Measurements from ENCODE around the gene DGKI. TPM values are rescaled to one million over a fixed set of nuclear protein-coding genes. Genes with fewer than 3 reads are reported as not detected.

The DGKI gene
- total and polyA plus RNA-seq, 8 donors: under 0.01 to 5.1 (median 0.20) TPM; not detected in 3

DNA sequence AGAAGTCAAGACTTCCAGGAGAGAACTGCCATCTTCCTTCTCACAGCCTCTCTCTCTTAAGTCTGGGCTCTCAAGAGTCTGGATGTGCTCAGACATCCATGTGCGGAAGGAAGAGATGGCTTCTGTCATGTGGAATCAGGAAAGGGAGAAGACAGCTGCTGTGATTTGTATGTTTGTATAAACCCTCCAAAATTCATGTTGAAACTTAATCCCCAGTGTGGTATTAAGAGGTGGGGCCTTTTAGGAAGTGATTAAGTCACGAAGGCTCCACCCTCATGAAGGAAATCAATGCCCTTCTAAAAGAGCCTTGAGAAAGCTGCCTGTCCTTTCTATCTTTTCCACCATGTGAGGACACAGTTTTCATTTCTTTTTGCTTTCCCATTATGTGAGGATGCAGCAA is 429.3 kb downstream of the DGKI start:
- intact Hi-C loops (cut with DNase I; ENCODE audit: low total_unique reads): no loop called here
- Histone ChIP-seq H3K4me3 (no peak overlapping the region), H3K4me1 (peaks cover 0 to 3% (median 0%) of the 10 kb centered on the region in 4 donors), H3K36me3 (no peaks in the 10 kb centered on the region), H3K27ac (no peak overlapping the region), H3K27me3 (no peaks in the 10 kb centered on the region), H3K9me3 (no peaks in the 10 kb centered on the region)
- 62 to 76% (median 72%) methylated on average over 2 of the region's 2 CpGs for WGBS, 5 donors
- no peak for DNase-seq
- TF ChIP-seq, protein P1, sequence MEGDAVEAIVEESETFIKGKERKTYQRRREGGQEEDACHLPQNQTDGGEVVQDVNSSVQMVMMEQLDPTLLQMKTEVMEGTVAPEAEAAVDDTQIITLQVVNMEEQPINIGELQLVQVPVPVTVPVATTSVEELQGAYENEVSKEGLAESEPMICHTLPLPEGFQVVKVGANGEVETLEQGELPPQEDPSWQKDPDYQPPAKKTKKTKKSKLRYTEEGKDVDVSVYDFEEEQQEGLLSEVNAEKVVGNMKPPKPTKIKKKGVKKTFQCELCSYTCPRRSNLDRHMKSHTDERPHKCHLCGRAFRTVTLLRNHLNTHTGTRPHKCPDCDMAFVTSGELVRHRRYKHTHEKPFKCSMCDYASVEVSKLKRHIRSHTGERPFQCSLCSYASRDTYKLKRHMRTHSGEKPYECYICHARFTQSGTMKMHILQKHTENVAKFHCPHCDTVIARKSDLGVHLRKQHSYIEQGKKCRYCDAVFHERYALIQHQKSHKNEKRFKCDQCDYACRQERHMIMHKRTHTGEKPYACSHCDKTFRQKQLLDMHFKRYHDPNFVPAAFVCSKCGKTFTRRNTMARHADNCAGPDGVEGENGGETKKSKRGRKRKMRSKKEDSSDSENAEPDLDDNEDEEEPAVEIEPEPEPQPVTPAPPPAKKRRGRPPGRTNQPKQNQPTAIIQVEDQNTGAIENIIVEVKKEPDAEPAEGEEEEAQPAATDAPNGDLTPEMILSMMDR (IDR thresholded peaks at IDR 0.05): no peak
- TF ChIP-seq EP300 (IDR thresholded peaks at IDR 0.05) (no peak), POLR2AphosphoS5 (IDR thresholded peaks at IDR 0.05) (no peak), POLR2A (IDR thresholded peaks at IDR 0.05) (no peak)

DNA sequence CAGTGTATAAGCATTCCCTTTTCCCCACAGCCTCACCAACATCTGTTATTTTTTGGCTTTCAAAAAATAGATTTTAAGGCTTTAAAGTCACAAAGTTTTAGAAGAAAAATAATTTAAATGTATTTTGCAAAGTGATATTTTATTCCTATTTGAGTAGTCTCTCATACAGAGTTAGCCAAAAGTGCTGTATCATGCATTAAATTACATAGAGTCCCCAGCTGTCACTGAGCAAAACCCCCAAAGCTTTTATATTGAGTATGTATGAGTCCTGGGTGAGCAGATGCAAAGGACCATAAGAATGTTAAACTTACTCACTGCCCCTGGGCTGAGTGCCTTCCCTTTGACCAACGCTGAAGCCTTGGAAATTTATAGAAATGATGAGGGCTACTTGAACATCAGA is 432.9 kb downstream of the DGKI start:
- no peak overlapping the region for H3K27ac ChIP-seq
- no peak overlapping the region for H3K4me3 ChIP-seq
- no peaks in the 10 kb centered on the region for H3K4me1 ChIP-seq
- intact Hi-C loops (cut with DNase I; ENCODE audit: low total_unique reads): no loop called here
- whole genome bisulfite sequencing, 5 donors: 31 to 77% (median 35%) methylated on average over 1 of the region's 1 CpG
- no peaks in the 10 kb centered on the region for H3K27me3 ChIP-seq
- H3K9me3 ChIP-seq: no peaks in the 10 kb centered on the region
- TF ChIP-seq, protein P1 (IDR thresholded peaks at IDR 0.05): no peak
- TF ChIP-seq POLR2A (IDR thresholded peaks at IDR 0.05) (no peak), POLR2AphosphoS5 (IDR thresholded peaks at IDR 0.05) (no peak), EP300 (IDR thresholded peaks at IDR 0.05) (no peak)
- no peaks in the 10 kb centered on the region for H3K36me3 ChIP-seq
- no peak for DNase-seq

DNA sequence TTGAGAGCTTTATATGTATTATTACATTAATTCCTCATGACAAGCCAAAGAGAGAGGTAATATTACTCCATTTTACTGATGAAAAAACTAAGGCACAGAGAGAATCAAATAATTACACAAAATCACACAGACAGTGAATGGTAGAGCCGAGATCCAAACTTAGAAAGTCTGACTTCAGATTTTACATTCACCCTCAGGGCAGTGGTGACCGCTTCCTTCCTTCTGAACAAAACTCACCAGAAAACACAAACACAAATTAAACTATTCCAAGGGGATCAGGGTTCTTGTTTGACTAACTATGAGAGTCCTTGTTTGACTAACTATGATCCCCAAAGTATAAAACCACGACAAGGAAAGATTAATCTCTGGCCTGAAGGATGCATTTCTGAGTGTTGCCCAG is 435.3 kb downstream of the DGKI start:
- Histone ChIP-seq H3K27ac (no peak overlapping the region), H3K9me3 (no peaks in the 10 kb centered on the region), H3K4me3 (no peak overlapping the region), H3K27me3 (no peaks in the 10 kb centered on the region), H3K36me3 (no peaks in the 10 kb centered on the region), H3K4me1 (no peaks in the 10 kb centered on the region)
- intact Hi-C loops (cut with DNase I; ENCODE audit: low total_unique reads): no loop called here
- DNase-seq: no peak
- no peak for TF ChIP-seq POLR2AphosphoS5 (IDR thresholded peaks at IDR 0.05)
- TF ChIP-seq, protein P1 (IDR thresholded peaks at IDR 0.05): no peak
- TF ChIP-seq EP300 (IDR thresholded peaks at IDR 0.05): no peak
- no peak for TF ChIP-seq POLR2A (IDR thresholded peaks at IDR 0.05)
- WGBS, 5 donors: 61 to 79% (median 72%) methylated on average over 3 of the region's 3 CpGs

DNA sequence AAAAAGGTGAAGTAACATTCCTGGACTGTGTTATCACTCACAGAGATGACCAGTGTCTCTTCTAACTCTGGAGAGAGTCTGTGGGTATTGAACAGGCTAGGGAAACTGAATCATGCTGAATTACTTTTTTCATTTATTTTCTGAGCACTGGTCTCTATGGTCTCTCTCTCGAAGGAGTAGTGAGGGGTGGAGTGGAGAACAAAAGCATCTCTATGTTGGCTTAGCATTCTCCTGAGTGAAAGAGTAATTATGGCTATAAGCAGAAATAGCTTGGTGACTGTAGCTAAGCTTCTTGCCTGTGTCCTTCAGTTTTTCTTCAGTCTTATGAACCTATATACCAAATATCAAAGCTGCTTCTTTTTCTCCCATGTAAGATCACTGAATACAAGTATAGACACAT is 438.6 kb downstream of the DGKI start:
- H3K9me3 ChIP-seq: no peaks in the 10 kb centered on the region
- TF ChIP-seq, protein P1 (IDR thresholded peaks at IDR 0.05): no peak
- TF ChIP-seq EP300 (IDR thresholded peaks at IDR 0.05) (no peak), POLR2A (IDR thresholded peaks at IDR 0.05) (no peak), POLR2AphosphoS5 (IDR thresholded peaks at IDR 0.05) (no peak)
- no peaks in the 10 kb centered on the region for H3K36me3 ChIP-seq
- H3K4me1 ChIP-seq: no peaks in the 10 kb centered on the region
- intact Hi-C loops (cut with DNase I; ENCODE audit: low total_unique reads): no loop called here
- DNase-seq: no peak
- H3K4me3 ChIP-seq: no peak overlapping the region
- H3K27me3 ChIP-seq: no peaks in the 10 kb centered on the region
- 46 to 58% (median 54%) methylated on average over 1 of the region's 1 CpG for WGBS, 5 donors
- H3K27ac ChIP-seq: no peak overlapping the region

Data from stomach (tissue), 9 donors.